Astrocyte (in vitro differentiated cells and primary cell): ENCODE measurements around the gene PTGER4. TPM values are rescaled to one million over a fixed set of nuclear protein-coding genes. Genes with fewer than 3 reads are reported as not detected.
A peak's percentile ranks its signal among the peaks of the same experiment; 100 is the strongest.

Experiments
- DNase-seq: peaks from one replicate; pipeline ENCODE4 v3.0.0-alpha.2; 2010; ENCODE audit warnings: low read depth
- FAIRE-seq: peaks from 2 replicates; lab custom pipeline; 2011; peaks lifted over from hg19 to GRCh38; lab: Jason Lieb, UNC
- H2AFZ ChIP-seq: 2 replicates; pipeline ENCODE4 v1.6.0; 2012; ENCODE audit warnings: low read depth, low read length, inconsistent platforms
- H3K27ac ChIP-seq: 2 replicates; pipeline ENCODE4 v1.5.1; 2011; ENCODE audit warnings: low read depth, low read length, inconsistent platforms
- H3K27me3 ChIP-seq: 2 replicates; pipeline ENCODE4 v1.6.0; 2011; ENCODE audit warnings: low read length, inconsistent platforms; ENCODE audit not compliant: insufficient read depth
- H3K36me3 ChIP-seq: 2 replicates; pipeline ENCODE4 v1.5.1; 2011; ENCODE audit warnings: low read length, inconsistent platforms; ENCODE audit not compliant: insufficient read depth
- H3K4me1 ChIP-seq: 2 replicates; pipeline ENCODE4 v1.5.1; 2011; ENCODE audit warnings: low read length, inconsistent platforms; ENCODE audit not compliant: insufficient read depth
- H3K4me2 ChIP-seq: 2 replicates; pipeline ENCODE4 v1.6.0; 2012; ENCODE audit warnings: low read length, inconsistent platforms
- H3K4me3 ChIP-seq: 2 replicates; pipeline ENCODE4 v1.5.1; 2011; ENCODE audit warnings: low read depth, mild to moderate bottlenecking, low read length, inconsistent platforms; ENCODE audit not compliant: insufficient read depth
- H3K79me2 ChIP-seq: 2 replicates; pipeline ENCODE4 v1.6.0; 2012; ENCODE audit warnings: mild to moderate bottlenecking, low read length, inconsistent platforms; ENCODE audit not compliant: insufficient read depth
- H3K9ac ChIP-seq: 2 replicates; pipeline ENCODE4 v1.6.0; 2012; ENCODE audit warnings: mild to moderate bottlenecking, low read length, inconsistent platforms
- H3K9me3 ChIP-seq: 2 replicates; pipeline ENCODE4 v1.5.1; 2012; ENCODE audit warnings: low read depth, mild to moderate bottlenecking, low read length, inconsistent platforms; ENCODE audit not compliant: insufficient read depth
- H4K20me1 ChIP-seq: 2 replicates; pipeline ENCODE4 v1.6.0; 2012; ENCODE audit warnings: low read length, inconsistent platforms; ENCODE audit not compliant: insufficient read depth
- H3K27ac Mint-ChIP-seq: one replicate; pipeline ENCODE4 v1.8.0; 2021; ENCODE audit warnings: mild to moderate bottlenecking, mixed read lengths; ENCODE audit not compliant: unreplicated experiment
- H3K27me3 Mint-ChIP-seq: one replicate; pipeline ENCODE4 v1.8.0; 2021; ENCODE audit warnings: low read depth, mixed read lengths; ENCODE audit not compliant: unreplicated experiment
- H3K36me3 Mint-ChIP-seq: one replicate; pipeline ENCODE4 v1.8.0; 2021; ENCODE audit warnings: low read depth, mixed read lengths; ENCODE audit not compliant: unreplicated experiment
- H3K4me1 Mint-ChIP-seq: one replicate; pipeline ENCODE4 v1.8.0; 2021; ENCODE audit warnings: low read depth, mixed read lengths; ENCODE audit not compliant: unreplicated experiment
- H3K4me3 Mint-ChIP-seq: one replicate; pipeline ENCODE4 v1.8.0; 2021; ENCODE audit warnings: mild to moderate bottlenecking, moderate library complexity, mixed read lengths; ENCODE audit not compliant: unreplicated experiment
- H3K9me3 Mint-ChIP-seq: one replicate; pipeline ENCODE4 v1.8.0; 2021; ENCODE audit warnings: mild to moderate bottlenecking, mixed read lengths; ENCODE audit not compliant: unreplicated experiment
- CTCF ChIP-seq: IDR thresholded peaks from 2 replicates; pipeline ENCODE4 v1.5.1; 2011; ENCODE audit warnings: low read depth, mild to moderate bottlenecking, inconsistent platforms, low read length, moderate library complexity; ENCODE audit not compliant: insufficient read depth
- EZH2 ChIP-seq: IDR thresholded peaks from 2 replicates; pipeline ENCODE4 v1.6.1; 2012; ENCODE audit warnings: mild to moderate bottlenecking, low read length, inconsistent platforms; ENCODE audit not compliant: insufficient read depth
- total RNA-seq: library from RNA; stranded (reverse); gene quantifications from 2 replicates; pipeline ENCODE4 v1.2.1, GENCODE V29; 2021

PTGER4 gene
- total RNA-seq, 1 donor from 2014 or later = 8.6 TPM

DNA sequence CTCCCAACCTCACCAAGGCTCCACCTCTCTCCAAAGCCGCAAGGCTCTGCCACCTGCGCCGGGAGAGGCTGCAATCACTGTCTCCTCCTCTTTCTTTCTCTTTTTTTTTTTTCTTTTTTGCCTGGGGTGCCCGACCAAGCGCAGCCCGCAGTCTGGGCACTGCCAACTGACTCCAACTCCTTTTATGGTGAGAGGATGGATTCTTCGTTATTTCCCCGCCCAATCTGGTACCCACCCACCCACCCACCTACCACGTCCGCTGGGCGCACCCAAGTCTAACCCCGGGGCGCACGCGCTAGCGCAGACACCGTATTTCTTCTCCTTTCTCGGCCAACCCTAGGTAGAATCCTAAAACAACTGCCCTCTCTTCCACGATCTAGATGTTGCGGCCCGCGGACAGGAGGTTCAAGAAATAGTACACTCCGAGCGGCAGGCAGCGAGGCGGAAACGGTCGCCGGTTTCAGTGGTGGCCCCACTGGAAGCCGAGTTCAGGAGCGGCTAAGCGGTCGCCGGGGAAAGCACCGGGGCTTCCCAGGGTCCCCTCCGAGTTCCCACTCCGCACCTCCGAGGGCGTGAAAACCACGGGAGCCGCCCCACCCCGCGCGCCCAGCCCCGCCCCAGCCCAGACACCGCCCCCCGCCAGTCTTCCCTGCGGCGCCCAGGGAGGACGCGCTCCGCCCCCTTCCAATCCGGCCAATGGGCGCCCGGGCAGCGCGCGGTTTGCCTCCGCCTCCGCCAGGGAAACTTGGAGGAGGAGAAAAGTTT is 385 bp upstream of the PTGER4 start:
- DNase-seq = peak; percentile 70
- FAIRE-seq = no peak

GRCh38 chr5:40680741-40681362 is 1.1 kb downstream of the PTGER4 start:
- Histone ChIP-seq H3K4me2 (peak overlapping the region; percentile 96), H2AFZ (peak overlapping the region; percentile 73)
- no peak overlapping the region for H3K27ac Mint-ChIP-seq

More for the DNA sequence above, 385 bp upstream of the PTGER4 start:
- Histone ChIP-seq H3K4me1 (peaks cover 38% of the 10 kb centered on the region), H4K20me1 (peaks cover 9% of the 10 kb centered on the region), H3K9ac (peak overlapping the region; percentile 85), H2AFZ (peak overlapping the region; percentile 75), H3K4me3 (peak overlapping the region; percentile 79), H3K27ac (peak overlapping the region; percentile 97), H3K9me3 (no peaks in the 10 kb centered on the region), H3K4me2 (peak overlapping the region; percentile 96), H3K79me2 (peaks cover 35% of the 10 kb centered on the region), H3K36me3 (no peaks in the 10 kb centered on the region), H3K27me3 (no peaks in the 10 kb centered on the region)
- TF ChIP-seq CTCF = no peak
- no peak for TF ChIP-seq EZH2
- Mint-ChIP-seq H3K27me3 (peaks cover 20% of the 10 kb centered on the region), H3K27ac (peak overlapping the region; percentile 95), H3K36me3 (peaks cover 6% of the 10 kb centered on the region), H3K9me3 (peaks cover 4% of the 10 kb centered on the region), H3K4me1 (peaks cover 23% of the 10 kb centered on the region), H3K4me3 (peak overlapping the region; percentile 92)

More at GRCh38 chr5:40680741-40681362, 1.1 kb downstream of the PTGER4 start:
- Histone ChIP-seq H3K36me3 (no peaks in the 10 kb centered on the region), H4K20me1 (peaks cover 9% of the 10 kb centered on the region), H3K4me3 (peak overlapping the region; percentile 79), H3K79me2 (peaks cover 35% of the 10 kb centered on the region), H3K4me1 (peaks cover 38% of the 10 kb centered on the region), H3K27ac (no peak overlapping the region), H3K9ac (peak overlapping the region; percentile 85), H3K9me3 (no peaks in the 10 kb centered on the region), H3K27me3 (no peaks in the 10 kb centered on the region)
- Mint-ChIP-seq H3K4me1 (peaks cover 23% of the 10 kb centered on the region), H3K9me3 (peaks cover 4% of the 10 kb centered on the region), H3K4me3 (peak overlapping the region; percentile 92), H3K27me3 (peaks cover 20% of the 10 kb centered on the region), H3K36me3 (peaks cover 6% of the 10 kb centered on the region)
- no peak for FAIRE-seq
- peak; percentile 10 for TF ChIP-seq CTCF
- TF ChIP-seq EZH2 = no peak
- no peak for DNase-seq
